OCI-LY3 (cell line): ENCODE data around the gene ZNF611.
"Not testable (repeated sequence)": the region's sequence is repeated elsewhere in the genome, so short reads cannot be mapped to it uniquely, and the experiment has no call there.

Experiments
- H2AFZ ChIP-seq: fragments of 200-600, 300-600 bp; shearing (Covaris generic); 2 replicates; pipeline ENCODE4 v1.6.0; 2014; ENCODE audit warnings: antibody characterized with exemption, low read depth, low read length
- H3K27ac ChIP-seq: fragments of 200-600, 300-600 bp; sonication (generic); 2 replicates; pipeline ENCODE4 v1.5.1; 2014; ENCODE audit warnings: mild to moderate bottlenecking, low read length, moderate library complexity, mixed read lengths
- H3K27me3 ChIP-seq: fragments of 200-600, 300-600 bp; sonication (generic); 2 replicates; pipeline ENCODE4 v1.6.1; 2014; ENCODE audit warnings: low read depth, low read length, mixed read lengths
- H3K36me3 ChIP-seq: fragments of 200-600, 300-600 bp; sonication (generic); replicated peaks from 2 replicates; pipeline ENCODE3; 2014; ENCODE audit warnings: low read depth, low read length, mixed read lengths
- H3K4me1 ChIP-seq: fragments of 300-600, 200-600 bp; sonication (generic); 2 replicates; pipeline ENCODE4 v1.6.1; 2014; ENCODE audit warnings: low read length, mixed read lengths
- H3K4me2 ChIP-seq: fragments of 200-600, 300-600 bp; sonication (generic); 2 replicates; pipeline ENCODE4 v1.6.1; 2014; ENCODE audit warnings: low read length, mixed read lengths
- H3K4me3 ChIP-seq: fragments of 300-600, 200-600 bp; sonication (generic); 2 replicates; pipeline ENCODE4 v1.5.1; 2014; ENCODE audit warnings: antibody characterized with exemption, mild to moderate bottlenecking, low read length, moderate library complexity
- H3K79me2 ChIP-seq: fragments of 300-600, 200-600 bp; shearing (Covaris generic); 2 replicates; pipeline ENCODE4 v1.6.1; 2014; ENCODE audit warnings: mild to moderate bottlenecking, low read length, mixed read lengths
- H3K9ac ChIP-seq: fragments of 300-600, 200-600 bp; shearing (Covaris generic); 2 replicates; pipeline ENCODE4 v1.6.0; 2014; ENCODE audit warnings: mild to moderate bottlenecking, low read length, moderate library complexity
- H3K9me3 ChIP-seq: fragments of 200-600, 300-600 bp; shearing (Covaris generic); 2 replicates; pipeline ENCODE4 v1.6.1; 2014; ENCODE audit warnings: low read length, mixed read lengths; ENCODE audit not compliant: insufficient read depth
- H4K20me1 ChIP-seq: fragments of 200-600, 300-600 bp; sonication (generic); 2 replicates; pipeline ENCODE4 v1.6.1; 2016; ENCODE audit warnings: low read length, mixed read lengths; ENCODE audit not compliant: insufficient read depth
- CTCF ChIP-seq: fragments of 200-600, 300-600 bp; sonication (generic); IDR thresholded peaks from 2 replicates; pipeline ENCODE4 v1.5.1; 2014; ENCODE audit warnings: antibody characterized with exemption, low read length, low read depth
- EZH2phosphoT487 ChIP-seq: fragments of 200-600 bp; shearing (Covaris generic); IDR thresholded peaks from 2 replicates; pipeline ENCODE4 v1.6.1; 2018; ENCODE audit warnings: antibody characterized with exemption, mixed run types, low read depth

Gene ZNF611

GRCh38 chr19:52695996-52696395 lies 38.8 kb downstream of the ZNF611 start:
- no peak for TF ChIP-seq EZH2phosphoT487
- no peak for TF ChIP-seq CTCF
- Histone ChIP-seq H2AFZ (no peak overlapping the region), H3K36me3 (no peaks in the 10 kb centered on the region), H3K27me3 (no peaks in the 10 kb centered on the region), H3K9me3 (no peaks in the 10 kb centered on the region; the same call in 1 of the 2 replicates), H3K79me2 (no peaks in the 10 kb centered on the region), H4K20me1 (no peaks in the 10 kb centered on the region), H3K4me2 (no peak overlapping the region), H3K9ac (no peak overlapping the region), H3K4me3 (no peak overlapping the region), H3K4me1 (peaks cover 26% of the 10 kb centered on the region), H3K27ac (no peak overlapping the region)

GRCh38 chr19:52694921-52695320 lies 39.9 kb downstream of the ZNF611 start:
- no peak for TF ChIP-seq EZH2phosphoT487
- TF ChIP-seq CTCF = no peak
- no peaks in the 10 kb centered on the region; the same call in 1 of the 2 replicates for H3K9me3 ChIP-seq
- no peak overlapping the region for H3K4me2 ChIP-seq

GRCh38 chr19:52694281-52694680 lies 40.6 kb downstream of the ZNF611 start:
- peaks cover 30% of the 10 kb centered on the region for H3K4me1 ChIP-seq
- H3K9ac ChIP-seq, H3K27ac ChIP-seq, H4K20me1 ChIP-seq, H2AFZ ChIP-seq, H3K4me2 ChIP-seq, H3K79me2 ChIP-seq, H3K4me3 ChIP-seq, H3K36me3 ChIP-seq, H3K27me3 ChIP-seq, H3K9me3 ChIP-seq: not testable (repeated sequence)

More at GRCh38 chr19:52694921-52695320, 39.9 kb downstream of the ZNF611 start:
- Histone ChIP-seq H3K79me2 (no peaks in the 10 kb centered on the region), H3K4me1 (peaks cover 30% of the 10 kb centered on the region), H4K20me1 (no peaks in the 10 kb centered on the region), H2AFZ (no peak overlapping the region), H3K36me3 (no peaks in the 10 kb centered on the region), H3K4me3 (no peak overlapping the region), H3K27me3 (no peaks in the 10 kb centered on the region), H3K27ac (no peak overlapping the region), H3K9ac (no peak overlapping the region)

- no peak overlapping the region for H3K4me3 ChIP-seq
- H2AFZ ChIP-seq = no peak overlapping the region
- H3K4me2 ChIP-seq = no peak overlapping the region
- no peak overlapping the region for H3K9ac ChIP-seq
- no peaks in the 10 kb centered on the region for H3K27me3 ChIP-seq
- no peaks in the 10 kb centered on the region; the same call in 1 of the 2 replicates for H3K9me3 ChIP-seq
- TF ChIP-seq EZH2phosphoT487 (no peak), CTCF (no peak)
- H3K36me3 ChIP-seq = no peaks in the 10 kb centered on the region
- H3K27ac ChIP-seq = no peak overlapping the region
- H3K79me2 ChIP-seq = peaks cover 10% of the 10 kb centered on the region
- H4K20me1 ChIP-seq = no peaks in the 10 kb centered on the region
- peaks cover 33% of the 10 kb centered on the region for H3K4me1 ChIP-seq
Measured at GRCh38 chr19:52692431-52693008, 42.3 kb downstream of the ZNF611 start.
